Panc1 (cell line): ENCODE results near the gene C19orf44. TPM values are rescaled to one million over a fixed set of nuclear protein-coding genes. Genes with fewer than 3 reads are reported as not detected.

Source experiments
- ATAC-seq: fragments of 200-7000 bp; cut with Tn5 transposase; 2 replicates; pipeline ENCODE4 v1.9.1; 2020; ENCODE audit warnings: mild to moderate bottlenecking, moderate library complexity
- BruUV-seq: library from RNA; stranded (reverse); fragments of 400-500 nt; replicated peaks from 2 replicates; lab custom pipeline; 2021; lab: Mats Ljungman, UMichigan
- CTCF ChIA-PET: fragments of 300-600 bp; sonication (Branson Sonifier 250); formaldehyde crosslinking; loops from one replicate; lab custom pipeline; 2022; ENCODE audit warnings: antibody characterized with exemption; lab: Charles Lee
- POLR2A ChIA-PET: fragments of 300-600 bp; sonication (Branson Sonifier 250); formaldehyde crosslinking; loops from one replicate; lab custom pipeline; 2022; ENCODE audit warnings: antibody characterized with exemption; lab: Charles Lee
- DNase-seq: peaks from one replicate; pipeline ENCODE4 v3.0.0-alpha.2; 2010; ENCODE audit warnings: low read depth, low spot score
- H3K27ac ChIP-seq: 2 replicates; pipeline ENCODE4 v1.5.1; 2011; ENCODE audit warnings: mild to moderate bottlenecking, low read length, inconsistent platforms
- H3K27me3 ChIP-seq: fragments of 200-500 bp; sonication (Bioruptor generic); 2 replicates; pipeline ENCODE4 v1.6.0; 2014; ENCODE audit warnings: low read length, inconsistent platforms; ENCODE audit not compliant: control insufficient read depth, insufficient read depth
- H3K36me3 ChIP-seq: fragments of 200-500 bp; sonication (Bioruptor generic); 2 replicates; pipeline ENCODE4 v1.5.1; 2014; ENCODE audit warnings: inconsistent platforms, mild to moderate bottlenecking, low read length, moderate library complexity; ENCODE audit not compliant: control insufficient read depth, insufficient read depth
- H3K4me1 ChIP-seq: 2 replicates; pipeline ENCODE4 v1.5.1; 2011; ENCODE audit warnings: inconsistent platforms, mild to moderate bottlenecking, low read length, moderate library complexity; ENCODE audit not compliant: control insufficient read depth, insufficient read depth
- H3K4me3 ChIP-seq, 2 experiments: 2 replicates each; pipeline ENCODE4 v1.5.1; 2011 to 2012; ENCODE audit warnings: low read depth in 2 of 2, low read length in 2 of 2, mild to moderate bottlenecking in 2 of 2, inconsistent platforms in 1 of 2, moderate library complexity in 1 of 2
- H3K9me3 ChIP-seq: fragments of 200-500 bp; sonication (Bioruptor generic); 2 replicates; pipeline ENCODE4 v1.5.1; 2014; ENCODE audit warnings: low read depth, mild to moderate bottlenecking, inconsistent platforms, low read length, moderate library complexity; ENCODE audit not compliant: control insufficient read depth, insufficient read depth
- POLR2AphosphoS5 ChIP-seq: IDR thresholded peaks from 2 replicates; pipeline ENCODE4 v1.6.1; 2012; ENCODE audit warnings: mild to moderate bottlenecking, low read depth, low read length, moderate library complexity
- SIN3A ChIP-seq: IDR thresholded peaks from 2 replicates; pipeline ENCODE4 v1.6.1; 2012; ENCODE audit warnings: low read depth, mild to moderate bottlenecking, low read length, moderate library complexity, borderline replicate concordance; ENCODE audit not compliant: insufficient read depth
- TCF7L2 ChIP-seq: IDR thresholded peaks from 2 replicates; pipeline ENCODE4 v1.6.1; 2011; ENCODE audit warnings: mild to moderate bottlenecking, low read depth, low read length, inconsistent platforms
- in situ Hi-C: cut with HindIII; loops from 2 replicates; pipeline ENCODE4 v1.10.0; 2016; ENCODE audit warnings: low sequenced_read_pairs, low pct_unique_long_range_greater_than_20kb
- intact Hi-C: fragments of 100-400 bp; cut with micrococcal nuclease; formaldehyde crosslinking; loops from one replicate; pipeline ENCODE4 v1.10.0; 2022; ENCODE audit not compliant: unreplicated experiment
- total RNA-seq: library from RNA; stranded (reverse); gene quantifications from one replicate; pipeline ENCODE4 v1.2.1, GENCODE V29; 2021; ENCODE audit not compliant: unreplicated experiment
- TF ChIP-seq, protein P1 (sequence below), 2 experiments: IDR thresholded peaks; 2 replicates each; pipeline ENCODE4 v1.6.1; 2011 to 2012; ENCODE audit warnings: low read depth in 2 of 2, control low read depth in 1 of 2, low read length in 1 of 2, mild to moderate bottlenecking in 1 of 2, moderate library complexity in 1 of 2; ENCODE audit not compliant: insufficient read depth in 1 of 2
- TF ChIP-seq, protein P2 (sequence below): fragments of 450-650 bp; IDR thresholded peaks from 2 replicates; pipeline ENCODE4 v1.5.1; 2017; ENCODE audit warnings: mild to moderate bottlenecking

The C19orf44 gene
- total RNA-seq, 1 experiment from 2014 or later: 4.4 TPM

DNA sequence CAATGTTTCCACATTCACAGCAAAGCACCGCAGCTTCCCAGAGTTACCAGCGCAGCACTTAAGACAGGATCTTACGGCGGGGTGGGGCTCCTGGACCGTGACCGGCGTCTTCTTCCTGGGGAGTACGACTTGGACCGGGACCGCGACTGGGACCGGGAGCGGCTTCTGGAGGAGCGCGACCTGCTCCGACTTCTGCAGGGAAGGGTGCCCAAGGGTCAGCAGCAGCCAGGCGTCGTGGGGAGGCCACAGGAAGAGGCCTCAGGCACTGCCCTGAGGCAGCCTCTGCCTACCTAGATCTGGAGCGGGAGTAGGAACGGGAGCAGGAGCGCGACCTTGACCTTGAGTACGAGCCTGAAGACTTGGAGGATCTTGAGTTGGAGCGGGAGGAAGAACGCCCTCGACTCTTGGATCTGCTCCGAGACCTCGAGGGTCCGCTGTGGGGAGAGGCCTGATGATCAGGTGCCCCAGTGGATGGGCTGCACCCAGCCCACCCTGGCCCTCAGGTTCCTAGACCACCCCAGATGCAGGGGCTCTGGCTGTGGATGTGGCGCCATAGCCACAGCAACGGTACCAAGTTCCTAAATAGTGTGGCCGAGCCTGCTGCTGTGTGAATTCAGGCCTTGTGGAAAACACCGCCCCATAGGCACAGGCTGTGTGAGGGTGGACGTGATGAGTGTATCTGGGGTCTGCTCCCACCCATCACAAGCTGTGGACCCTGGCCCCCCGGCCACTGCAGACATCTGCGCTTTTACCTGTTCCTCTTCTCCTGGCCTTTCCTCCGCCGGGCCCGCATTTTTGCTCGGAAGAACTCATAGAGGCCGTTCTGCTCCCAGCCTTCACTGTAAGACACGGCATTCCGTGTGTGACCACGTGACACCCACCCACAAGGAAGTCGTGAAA is 24.1 kb downstream of the C19orf44 start:
- no TSS peak for BruUV-seq
- ATAC-seq: no peak
- Histone ChIP-seq H3K36me3 (no peaks in the 10 kb centered on the region; the same call in 1 of the 2 replicates), H3K4me3 (no peak overlapping the region), H3K27me3 (no peaks in the 10 kb centered on the region), H3K4me1 (no peaks in the 10 kb centered on the region), H3K27ac (no peak overlapping the region), H3K9me3 (no peaks in the 10 kb centered on the region)
- ChIA-PET CTCF (no interaction called here), POLR2A (no interaction called here)
- DNase-seq: no peak
- in situ Hi-C loops (no loop called here), intact Hi-C loops (no loop called here)
- TF ChIP-seq SIN3A (no peak), TCF7L2 (no peak), POLR2AphosphoS5 (no peak)
- TF ChIP-seq, protein P1, sequence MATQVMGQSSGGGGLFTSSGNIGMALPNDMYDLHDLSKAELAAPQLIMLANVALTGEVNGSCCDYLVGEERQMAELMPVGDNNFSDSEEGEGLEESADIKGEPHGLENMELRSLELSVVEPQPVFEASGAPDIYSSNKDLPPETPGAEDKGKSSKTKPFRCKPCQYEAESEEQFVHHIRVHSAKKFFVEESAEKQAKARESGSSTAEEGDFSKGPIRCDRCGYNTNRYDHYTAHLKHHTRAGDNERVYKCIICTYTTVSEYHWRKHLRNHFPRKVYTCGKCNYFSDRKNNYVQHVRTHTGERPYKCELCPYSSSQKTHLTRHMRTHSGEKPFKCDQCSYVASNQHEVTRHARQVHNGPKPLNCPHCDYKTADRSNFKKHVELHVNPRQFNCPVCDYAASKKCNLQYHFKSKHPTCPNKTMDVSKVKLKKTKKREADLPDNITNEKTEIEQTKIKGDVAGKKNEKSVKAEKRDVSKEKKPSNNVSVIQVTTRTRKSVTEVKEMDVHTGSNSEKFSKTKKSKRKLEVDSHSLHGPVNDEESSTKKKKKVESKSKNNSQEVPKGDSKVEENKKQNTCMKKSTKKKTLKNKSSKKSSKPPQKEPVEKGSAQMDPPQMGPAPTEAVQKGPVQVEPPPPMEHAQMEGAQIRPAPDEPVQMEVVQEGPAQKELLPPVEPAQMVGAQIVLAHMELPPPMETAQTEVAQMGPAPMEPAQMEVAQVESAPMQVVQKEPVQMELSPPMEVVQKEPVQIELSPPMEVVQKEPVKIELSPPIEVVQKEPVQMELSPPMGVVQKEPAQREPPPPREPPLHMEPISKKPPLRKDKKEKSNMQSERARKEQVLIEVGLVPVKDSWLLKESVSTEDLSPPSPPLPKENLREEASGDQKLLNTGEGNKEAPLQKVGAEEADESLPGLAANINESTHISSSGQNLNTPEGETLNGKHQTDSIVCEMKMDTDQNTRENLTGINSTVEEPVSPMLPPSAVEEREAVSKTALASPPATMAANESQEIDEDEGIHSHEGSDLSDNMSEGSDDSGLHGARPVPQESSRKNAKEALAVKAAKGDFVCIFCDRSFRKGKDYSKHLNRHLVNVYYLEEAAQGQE (IDR thresholded peaks at IDR 0.05; ENCODE audit: insufficient read depth in 1 of 2, low read depth in 2 of 2, low read length in 1 of 2): no peak

DNA sequence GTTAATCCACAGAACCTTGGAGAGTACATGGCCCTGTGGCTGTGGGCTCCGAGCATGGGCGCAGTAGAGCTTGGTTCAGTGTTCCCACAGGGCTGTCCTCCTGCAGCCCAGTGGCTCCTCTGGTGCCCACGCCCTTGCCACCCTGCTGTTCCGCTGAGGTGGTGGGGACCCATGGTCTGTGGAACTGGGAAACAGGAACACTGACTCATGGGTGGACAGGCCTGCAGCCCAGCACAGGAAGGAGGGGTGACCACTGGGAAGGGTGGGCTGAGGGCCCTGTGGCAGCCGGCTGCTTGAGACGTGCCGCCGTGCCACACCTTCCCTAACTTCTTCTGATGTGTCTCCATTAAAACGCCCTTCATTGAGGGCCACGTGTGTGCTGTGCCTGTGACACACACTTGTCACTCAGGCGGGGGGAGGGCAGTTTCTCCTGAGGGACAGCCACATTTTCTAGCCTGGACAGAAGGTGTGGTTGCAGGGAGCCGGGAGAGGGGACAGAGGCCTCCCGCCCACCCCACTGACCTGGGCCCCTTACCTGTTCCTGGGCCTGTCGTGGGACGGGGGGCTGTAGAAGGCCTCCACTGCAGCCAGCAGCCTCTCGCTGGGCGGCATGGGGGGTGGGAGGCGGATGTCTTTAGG is 24.9 kb downstream of the C19orf44 start:
- intact Hi-C loops: no loop called here
- H3K27me3 ChIP-seq: no peaks in the 10 kb centered on the region
- BruUV-seq: no TSS peak
- ChIA-PET POLR2A (no interaction called here), CTCF (interaction anchor here (0.7 kb wide), 1 partner anchor 273 kb away, joined by 4 read pairs; no protein-coding TSS in a partner anchor)
- no peaks in the 10 kb centered on the region for H3K9me3 ChIP-seq
- DNase-seq: no peak
- in situ Hi-C loops: no loop called here
- no peak overlapping the region for H3K27ac ChIP-seq
- ATAC-seq: no peak
- no peaks in the 10 kb centered on the region for H3K4me1 ChIP-seq
- no peaks in the 10 kb centered on the region; the same call in 1 of the 2 replicates for H3K36me3 ChIP-seq
- no peak overlapping the region for H3K4me3 ChIP-seq
- TF ChIP-seq SIN3A: no peak
- no peak for TF ChIP-seq POLR2AphosphoS5
- TF ChIP-seq, protein P1 (IDR thresholded peaks at IDR 0.05; ENCODE audit: insufficient read depth in 1 of 2, low read depth in 2 of 2, low read length in 1 of 2): no peak
- no peak for TF ChIP-seq TCF7L2
- TF ChIP-seq, protein P2, sequence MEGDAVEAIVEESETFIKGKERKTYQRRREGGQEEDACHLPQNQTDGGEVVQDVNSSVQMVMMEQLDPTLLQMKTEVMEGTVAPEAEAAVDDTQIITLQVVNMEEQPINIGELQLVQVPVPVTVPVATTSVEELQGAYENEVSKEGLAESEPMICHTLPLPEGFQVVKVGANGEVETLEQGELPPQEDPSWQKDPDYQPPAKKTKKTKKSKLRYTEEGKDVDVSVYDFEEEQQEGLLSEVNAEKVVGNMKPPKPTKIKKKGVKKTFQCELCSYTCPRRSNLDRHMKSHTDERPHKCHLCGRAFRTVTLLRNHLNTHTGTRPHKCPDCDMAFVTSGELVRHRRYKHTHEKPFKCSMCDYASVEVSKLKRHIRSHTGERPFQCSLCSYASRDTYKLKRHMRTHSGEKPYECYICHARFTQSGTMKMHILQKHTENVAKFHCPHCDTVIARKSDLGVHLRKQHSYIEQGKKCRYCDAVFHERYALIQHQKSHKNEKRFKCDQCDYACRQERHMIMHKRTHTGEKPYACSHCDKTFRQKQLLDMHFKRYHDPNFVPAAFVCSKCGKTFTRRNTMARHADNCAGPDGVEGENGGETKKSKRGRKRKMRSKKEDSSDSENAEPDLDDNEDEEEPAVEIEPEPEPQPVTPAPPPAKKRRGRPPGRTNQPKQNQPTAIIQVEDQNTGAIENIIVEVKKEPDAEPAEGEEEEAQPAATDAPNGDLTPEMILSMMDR: no peak
